Right lung (tissue), 5 donors: ENCODE results near the gene SWT1. TPM values are rescaled to one million over a fixed set of nuclear protein-coding genes. Genes with fewer than 3 reads are reported as not detected.
"Not testable (repeated sequence)": the region's sequence is repeated elsewhere in the genome, so short reads cannot be mapped to it uniquely, and the experiment has no call there.

Experiments
- DNase-seq, 2 donors: peaks; one replicate each; pipeline ENCODE4 v3.0.0-alpha.2; 2013
- polyA plus RNA-seq, 5 donors: library from polyadenylated mRNA; unstranded; fragments of 120-200 nt; gene quantifications; one replicate each; pipeline versions ENCODE4 v1.2.1 to v1.2.3, GENCODE V29; 2013; ENCODE audit warnings: inconsistent platforms in 1 of 5, low replicate concordance in 1 of 5; ENCODE audit not compliant: insufficient read length in 5 of 5, insufficient read depth in 1 of 5

The SWT1 gene
- polyA plus RNA-seq, 5 donors, result 6.6 to 12.5 (median 9.5) TPM

GRCh38 chr1:185244015-185244747 lies 87.2 kb downstream of the SWT1 start:
- no peak for DNase-seq

- no peak for DNase-seq
Measured at GRCh38 chr1:185245466-185245865, 88.5 kb downstream of the SWT1 start.

DNA sequence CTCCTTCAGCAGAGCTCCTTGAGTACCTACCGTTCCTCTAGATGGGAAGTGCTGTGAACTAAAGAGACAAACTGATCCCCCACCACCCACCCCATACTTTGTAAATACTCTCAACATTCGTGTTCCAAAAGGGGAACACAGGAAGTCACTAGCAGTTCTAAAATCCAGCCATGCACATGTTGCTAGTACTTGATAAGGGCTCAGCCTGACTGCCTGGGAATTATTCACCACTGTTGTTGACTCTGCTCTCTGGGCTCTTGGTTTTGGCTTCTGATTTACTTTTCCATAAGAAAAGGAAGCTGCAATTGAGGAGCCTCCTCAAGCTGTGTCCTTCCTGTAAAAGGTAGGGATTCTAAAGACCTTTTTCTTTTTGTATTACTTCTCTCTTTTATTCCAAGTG lies 92.6 kb downstream of the SWT1 start:
- no peak for DNase-seq

GRCh38 chr1:185250063-185250462 lies 93.1 kb downstream of the SWT1 start:
- no peak for DNase-seq

DNA sequence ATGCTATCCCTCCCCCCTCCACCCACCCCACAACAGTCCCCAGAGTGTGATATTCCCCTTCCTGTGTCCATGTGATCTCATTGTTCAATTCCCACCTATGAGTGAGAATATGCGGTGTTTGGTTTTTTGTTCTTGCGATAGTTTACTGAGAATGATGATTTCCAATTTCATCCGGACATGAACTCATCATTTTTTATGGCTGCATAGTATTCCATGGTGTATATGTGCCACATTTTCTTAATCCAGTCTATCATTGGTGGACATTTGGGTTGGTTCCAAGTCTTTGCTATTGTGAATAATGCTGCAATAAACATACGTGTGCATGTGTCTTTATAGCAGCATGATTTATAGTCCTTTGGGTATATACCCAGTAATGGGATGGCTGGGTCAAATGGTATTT lies 95.0 kb downstream of the SWT1 start:
- not testable (repeated sequence) for DNase-seq

GRCh38 chr1:185252404-185252803 lies 95.4 kb downstream of the SWT1 start:
- DNase-seq, result not testable (repeated sequence)

DNA sequence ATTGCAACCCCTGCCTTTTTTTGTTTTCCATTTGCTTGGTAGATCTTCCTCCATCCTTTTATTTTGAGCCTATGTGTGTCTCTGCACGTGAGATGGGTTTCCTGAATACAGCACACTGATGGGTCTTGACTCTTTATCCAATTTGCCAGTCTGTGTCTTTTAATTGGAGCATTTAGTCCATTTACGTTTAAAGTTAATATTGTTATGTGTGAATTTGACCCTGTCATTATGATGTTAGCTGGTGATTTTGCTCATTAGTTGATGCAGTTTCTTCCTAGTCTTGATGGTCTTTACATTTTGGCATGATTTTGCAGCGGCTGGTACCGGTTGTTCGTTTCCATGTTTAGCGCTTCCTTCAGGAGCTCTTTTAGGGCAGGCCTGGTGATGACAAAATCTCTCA lies 98.6 kb downstream of the SWT1 start:
- not testable (repeated sequence) for DNase-seq

GRCh38 chr1:185257116-185257949 lies 100.4 kb downstream of the SWT1 start:
- not testable (repeated sequence) for DNase-seq

DNA sequence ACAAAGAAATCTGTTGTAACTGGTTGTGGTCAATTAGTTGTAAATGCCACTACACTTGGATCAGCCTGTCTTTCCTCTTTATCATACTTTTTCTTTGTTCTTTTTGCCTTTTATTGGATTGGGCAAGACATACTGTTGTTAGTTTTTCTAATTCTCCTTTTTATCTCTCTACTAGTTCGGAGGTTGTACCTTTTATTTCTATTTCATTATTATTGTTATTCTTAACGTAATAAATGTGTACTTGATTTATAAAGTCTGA lies 100.9 kb downstream of the SWT1 start:
- DNase-seq, result no peak

DNA sequence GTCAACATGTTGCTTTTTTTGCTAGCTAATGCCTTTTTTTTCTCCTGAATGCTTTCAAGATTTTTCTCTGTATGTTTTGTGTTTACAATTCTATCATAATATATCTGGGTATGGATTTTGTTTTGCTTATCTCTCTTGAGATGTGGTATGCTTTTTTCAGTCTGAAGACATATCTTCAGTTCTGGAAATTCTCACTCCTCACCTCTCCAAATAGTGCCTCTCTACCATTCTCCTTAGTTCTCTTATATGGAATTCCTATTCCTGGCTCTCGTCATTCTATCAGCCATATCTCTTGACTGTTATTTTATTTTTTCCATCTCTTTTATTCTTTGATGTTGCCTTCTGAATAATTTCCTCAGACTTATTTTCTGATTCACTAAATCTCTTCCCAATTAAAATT lies 101.7 kb downstream of the SWT1 start:
- DNase-seq, result no peak

DNA sequence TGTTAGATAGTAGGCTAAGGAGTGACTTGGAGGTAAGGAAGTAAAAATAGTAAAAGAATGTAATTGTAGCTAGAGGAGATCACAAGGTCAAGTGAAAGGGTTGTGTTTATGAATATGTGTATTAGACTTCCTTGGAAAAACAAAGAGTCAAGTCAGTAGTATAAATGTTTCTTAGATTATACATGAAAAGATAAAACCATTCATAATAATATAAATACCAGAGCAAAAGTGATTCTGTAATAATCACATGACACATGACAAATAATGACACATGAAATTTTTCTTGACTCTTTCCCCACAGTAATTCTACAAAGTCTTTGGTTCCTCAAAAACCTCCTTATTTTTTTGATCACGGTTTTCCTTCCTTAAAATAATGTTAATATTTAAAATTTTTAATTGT lies 103.6 kb downstream of the SWT1 start:
- DNase-seq, result no peak

GRCh38 chr1:185262151-185262550 lies 105.2 kb downstream of the SWT1 start:
- DNase-seq, result no peak

DNA sequence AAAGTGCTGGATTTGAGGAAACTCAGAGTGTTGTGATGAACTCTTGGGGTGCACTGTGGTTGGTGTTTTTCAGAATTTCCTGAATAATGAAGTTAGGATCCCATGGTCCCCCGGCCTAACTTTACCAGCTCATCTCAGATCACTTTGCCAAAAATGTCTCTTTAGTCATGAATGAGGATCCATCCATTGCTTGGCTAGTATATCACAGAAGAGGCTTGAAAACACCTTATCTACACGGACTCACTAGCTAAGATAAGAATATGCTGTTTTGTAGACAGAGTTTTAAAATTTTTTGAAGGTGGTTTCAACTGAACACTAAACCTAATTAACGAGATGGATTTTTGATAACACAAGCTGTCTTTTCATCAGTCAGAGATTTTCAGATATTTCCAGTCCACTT lies 106.3 kb downstream of the SWT1 start:
- no peak for DNase-seq

DNA sequence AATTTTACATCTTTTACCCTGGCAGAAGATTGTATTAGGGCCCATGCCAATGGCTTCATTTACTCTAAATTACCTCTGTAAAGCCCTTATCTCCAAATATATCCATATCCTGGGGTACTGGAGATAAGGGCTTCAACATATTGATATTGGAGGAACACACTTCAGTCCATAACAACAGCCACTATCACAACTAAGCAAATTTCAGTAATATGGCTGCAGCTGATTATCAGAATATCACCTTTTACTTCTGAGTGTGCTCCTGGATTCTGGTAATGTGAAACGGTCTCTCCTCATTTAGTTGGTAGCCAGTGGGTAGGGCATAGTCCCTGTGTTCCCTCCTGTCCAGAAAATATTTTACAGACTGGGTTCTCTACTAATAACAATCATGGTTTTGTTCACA lies 106.8 kb downstream of the SWT1 start:
- DNase-seq, result no peak

- DNase-seq, result no peak
Measured at GRCh38 chr1:185265314-185265713, 108.3 kb downstream of the SWT1 start.

DNA sequence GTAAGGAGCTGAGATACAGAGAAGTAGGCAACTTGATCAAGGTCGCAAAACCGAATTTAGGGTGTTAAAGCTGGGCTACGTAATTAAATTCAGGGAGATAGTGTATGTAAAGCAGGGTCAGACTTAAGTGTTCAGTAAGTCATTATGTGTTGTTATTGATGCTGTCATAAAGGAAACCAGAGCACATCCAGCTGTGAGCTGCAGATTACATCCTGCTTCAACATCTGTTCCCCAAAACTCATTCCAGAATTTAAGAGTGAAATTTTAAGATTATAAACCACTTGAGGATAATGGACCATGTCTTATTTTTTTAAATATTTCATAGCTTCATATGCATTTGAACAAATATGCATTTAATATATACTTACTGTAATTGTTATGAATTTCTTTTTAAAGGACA lies 110.3 kb downstream of the SWT1 start:
- DNase-seq, result no peak

DNA sequence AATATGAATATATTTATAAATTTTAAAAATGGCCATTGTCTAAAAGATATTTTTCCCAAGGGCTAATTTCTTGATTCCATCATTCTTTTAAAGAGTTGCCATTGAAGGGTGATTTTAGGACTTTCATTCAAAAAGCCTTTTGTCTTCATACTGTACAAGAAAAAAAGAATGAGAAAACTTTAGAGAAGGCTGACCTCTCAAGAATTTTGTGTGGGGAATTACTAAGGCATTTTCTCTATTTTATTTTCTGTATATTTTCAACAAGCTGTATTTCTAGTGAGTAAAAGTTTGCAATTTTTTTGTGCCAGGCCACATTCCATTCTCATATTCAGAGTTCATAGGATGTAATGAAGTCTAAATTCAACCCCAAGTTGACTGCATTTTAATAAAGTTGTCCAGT lies 110.7 kb downstream of the SWT1 start:
- DNase-seq, result no peak

GRCh38 chr1:185268352-185268751 lies 111.4 kb downstream of the SWT1 start:
- DNase-seq, result no peak

- no peak for DNase-seq
Measured at GRCh38 chr1:185271921-185272320, 115.0 kb downstream of the SWT1 start.

DNA sequence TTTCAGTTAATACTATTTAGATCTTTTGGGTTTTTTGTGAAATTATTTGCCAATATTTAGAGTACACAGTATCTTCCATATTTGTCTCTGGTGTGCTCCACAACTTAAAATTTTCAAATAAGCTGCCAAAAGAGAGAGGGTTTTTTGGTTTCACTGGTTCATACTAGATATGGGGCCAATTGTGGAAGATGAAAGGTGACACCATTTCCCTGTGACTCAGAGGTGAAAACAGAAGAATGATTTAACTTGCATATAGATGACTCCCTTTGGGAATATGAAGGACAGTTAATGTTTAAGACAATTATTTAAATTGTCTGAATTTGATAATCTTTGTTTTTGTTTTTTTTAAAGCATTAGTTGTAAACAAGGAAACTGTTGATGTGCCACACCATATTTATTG lies 122.6 kb downstream of the SWT1 start:
- no peak for DNase-seq

DNA sequence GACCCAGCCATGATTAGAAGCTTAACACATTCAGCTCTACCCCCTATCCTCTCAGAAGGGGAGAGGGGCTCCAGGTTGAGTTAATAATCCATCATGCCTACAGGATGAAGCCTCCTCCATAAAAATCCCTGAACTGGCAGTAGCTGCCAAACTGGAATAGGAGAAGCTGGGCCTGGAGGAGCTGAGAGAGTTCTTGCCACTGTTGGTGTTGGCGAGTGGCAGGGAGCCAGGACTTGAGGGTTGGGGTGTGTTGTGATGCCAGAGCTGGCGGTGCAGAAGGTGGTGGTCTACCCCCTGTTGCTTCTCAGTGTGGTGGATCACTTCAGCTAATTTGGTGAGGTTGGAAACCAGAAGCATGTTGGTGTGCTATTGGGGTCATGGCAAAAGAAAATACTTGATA lies 123.6 kb downstream of the SWT1 start:
- DNase-seq, result no peak

DNA sequence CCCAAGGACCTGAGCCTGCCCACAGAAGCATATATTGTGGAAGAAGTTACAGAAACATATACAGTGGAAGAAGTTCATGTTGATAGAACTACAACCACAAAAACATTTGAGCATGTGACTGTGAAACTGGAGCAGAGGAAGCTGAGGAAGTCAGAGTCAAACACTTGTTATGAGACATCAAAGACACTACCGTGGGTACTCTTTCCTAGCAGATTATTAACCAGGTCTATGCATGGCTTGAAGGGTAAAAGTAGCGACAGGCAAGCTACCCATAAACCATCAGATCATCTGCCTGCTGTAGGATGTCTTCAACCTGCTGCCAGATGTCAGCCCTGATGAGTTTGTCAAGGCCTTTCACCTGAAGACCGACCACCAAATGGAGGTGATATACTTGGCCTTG lies 124.3 kb downstream of the SWT1 start:
- DNase-seq, result no peak

DNA sequence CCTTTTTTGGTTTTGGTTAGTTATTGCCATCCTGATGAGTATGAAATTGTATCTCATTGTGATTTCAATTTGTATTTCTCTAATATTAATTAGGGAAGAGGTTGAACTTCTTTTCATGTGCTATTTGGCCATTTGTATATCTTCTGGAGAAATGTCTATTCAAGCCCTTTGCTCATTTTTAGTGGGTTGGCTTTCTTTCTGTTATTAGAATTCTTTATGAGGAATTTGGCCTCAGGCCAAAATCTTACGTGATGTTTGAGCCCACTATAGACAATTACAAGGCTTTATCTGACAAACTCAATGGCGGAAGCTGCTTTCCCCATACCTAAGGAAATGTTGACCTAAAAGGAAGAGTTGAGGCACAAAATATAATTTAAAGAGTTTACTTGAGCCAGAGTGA lies 127.1 kb downstream of the SWT1 start:
- no peak for DNase-seq
